NCI-H446 (cell line): ENCODE data around the gene SPAAR.
A peak's percentile ranks its signal among the peaks of the same experiment; 100 is the strongest.
"Not testable (repeated sequence)": the region's sequence is repeated elsewhere in the genome, so short reads cannot be mapped to it uniquely, and the experiment has no call there.

Experiments
- DNase-seq, 2 experiments: peaks; one replicate each; lab custom pipeline; 2025; lab: John Stamatoyannopoulos, UW

Gene SPAAR

DNA sequence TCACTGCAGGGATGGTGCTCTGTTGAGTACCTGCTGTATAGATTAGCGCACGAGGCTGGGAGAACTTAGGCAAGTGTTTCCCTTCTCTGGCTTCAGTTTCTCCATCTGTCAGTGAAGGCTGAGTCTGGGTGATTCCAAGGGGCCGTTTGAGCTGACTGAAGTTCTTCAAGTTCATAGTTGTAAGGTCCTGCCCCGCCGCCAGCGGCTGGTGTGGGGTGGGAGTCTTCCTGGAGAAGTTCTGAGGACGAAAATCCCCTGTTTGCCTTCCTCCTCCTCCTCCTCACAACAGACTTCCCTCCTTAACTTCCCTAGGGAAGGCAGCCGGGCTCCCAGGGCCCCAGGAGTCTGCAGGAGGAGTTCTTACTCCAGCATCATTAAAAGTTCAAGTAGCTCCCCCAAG lies 5.0 kb upstream of the SPAAR start:
- DNase-seq, result peak in 1 of 2 experiments; percentile 25

DNA sequence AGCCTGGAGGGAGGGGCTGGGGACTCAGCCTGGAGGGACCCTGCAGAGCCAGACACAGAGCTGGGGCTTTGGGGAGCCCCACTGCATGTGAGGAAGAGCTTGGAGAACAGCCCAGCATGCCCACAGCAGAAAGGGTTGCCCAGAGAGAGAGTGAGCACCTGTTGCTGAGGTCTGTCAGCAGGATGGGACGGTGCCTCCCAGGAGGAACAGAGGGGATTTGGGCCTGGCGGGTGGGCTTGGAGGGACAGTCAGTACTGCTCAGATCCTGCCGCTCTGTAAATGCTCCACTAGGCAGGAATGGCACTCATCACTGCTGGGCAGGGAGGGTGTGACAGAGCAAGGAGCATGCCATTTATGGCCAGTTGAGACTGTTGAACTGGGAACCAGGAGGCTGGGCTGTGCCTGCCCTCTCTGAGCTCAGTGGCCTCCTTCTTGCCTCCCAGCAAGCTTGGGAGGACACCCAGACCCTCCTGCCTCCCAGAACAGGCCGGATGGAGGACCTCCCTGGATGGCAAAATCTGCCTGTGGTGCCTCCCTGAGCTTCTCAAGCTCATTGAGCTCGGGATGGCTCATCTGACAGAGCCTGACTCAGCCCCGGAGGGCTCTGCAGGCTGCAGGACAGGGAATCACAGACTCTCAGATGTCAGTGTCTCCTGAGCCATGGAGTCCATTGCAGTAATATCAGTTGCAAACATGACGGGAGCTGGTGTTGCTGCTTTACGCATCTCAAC lies 4.1 kb upstream of the SPAAR start:
- DNase-seq, result peak in 1 of 2 experiments; percentile 53

- DNase-seq, result peak; percentile 93 to 97
These were observed 3.2 kb upstream of the SPAAR start, which contains the start of gene HRCT1 for GRCh38 chr9:35905912-35906679. HRCT1 (plus strand) TSS chr9:35906202; CDS start chr9:35906288, 86 bp downstream.

DNA sequence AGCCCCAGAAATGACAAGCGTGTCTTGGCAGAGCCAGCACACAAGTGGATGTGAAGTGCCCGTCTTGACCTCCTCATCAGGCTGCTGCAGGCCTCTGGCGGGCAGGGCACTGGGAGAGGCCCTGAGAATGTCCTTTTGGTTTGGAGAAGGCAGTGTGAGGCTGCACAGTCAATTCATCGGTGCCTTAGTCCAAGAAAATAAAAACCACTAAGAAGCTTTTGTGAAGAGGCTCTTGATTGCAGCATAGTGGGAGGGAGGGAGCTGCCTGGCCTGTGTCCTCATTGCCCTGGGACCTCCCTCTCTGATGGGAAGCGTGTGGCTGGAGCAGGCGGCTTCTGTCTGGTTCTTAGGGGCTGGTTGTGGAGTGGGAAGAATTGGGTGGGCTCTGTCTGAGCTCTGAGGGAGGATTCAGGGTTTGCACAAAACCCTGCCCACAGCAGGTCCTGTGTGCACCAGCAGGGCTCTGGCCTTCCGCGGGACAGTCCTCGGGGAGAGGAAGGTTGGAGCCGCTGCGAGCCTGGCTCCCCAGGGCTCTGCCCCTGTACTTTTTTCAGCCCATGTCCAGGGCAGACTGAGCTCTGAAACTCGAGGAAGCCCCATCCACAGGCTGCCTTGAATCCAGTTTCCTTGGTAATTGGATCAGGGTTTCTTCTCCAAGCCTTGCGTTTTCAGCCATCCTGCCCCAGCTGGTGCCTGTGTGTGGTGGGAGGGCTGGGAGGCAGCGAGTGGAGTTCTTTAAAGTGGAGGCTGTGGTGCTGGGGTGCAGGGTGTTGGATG lies 2.2 kb upstream of the SPAAR start:
- peak; percentile 45 to 65 for DNase-seq

DNA sequence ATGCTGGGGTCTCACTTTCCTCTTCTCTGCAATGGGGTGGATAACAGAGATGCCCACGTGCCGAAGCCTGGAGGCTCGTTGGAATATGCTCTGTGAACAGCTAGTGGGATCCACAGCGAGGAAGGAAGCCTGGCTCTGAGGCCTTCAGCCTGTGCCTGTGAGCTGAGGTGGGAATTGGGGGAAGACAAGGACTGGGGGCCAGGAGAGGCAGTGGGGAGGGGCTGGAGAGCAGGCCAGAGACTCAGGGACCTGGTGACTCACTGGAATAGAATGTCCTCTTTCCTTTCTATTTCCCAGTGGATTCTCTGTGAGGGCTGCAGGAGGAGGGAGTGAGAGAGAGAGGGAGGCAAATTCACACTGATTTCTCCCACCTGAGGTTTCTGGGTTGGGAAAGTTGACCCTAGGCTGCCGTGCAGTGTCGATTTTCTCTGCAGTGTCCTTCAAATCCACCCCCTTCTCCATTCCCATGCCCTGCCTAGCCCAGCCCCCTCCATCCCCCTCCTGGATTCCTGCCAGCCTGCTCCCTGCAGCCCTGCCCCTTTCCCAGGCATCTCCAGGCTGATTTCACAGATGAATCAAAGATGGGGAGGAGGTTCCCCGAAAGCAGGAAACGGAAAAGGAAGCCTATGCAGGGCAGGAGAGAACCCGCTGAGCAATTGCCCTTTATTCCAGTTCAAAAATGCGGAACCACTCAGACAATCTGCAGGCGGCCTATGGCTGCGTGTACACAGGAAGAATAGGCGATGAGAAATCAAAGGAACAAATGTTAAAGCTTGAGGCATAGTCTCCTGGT lies 1.4 kb upstream of the SPAAR start:
- DNase-seq, result peak; percentile 74 to 85

DNA sequence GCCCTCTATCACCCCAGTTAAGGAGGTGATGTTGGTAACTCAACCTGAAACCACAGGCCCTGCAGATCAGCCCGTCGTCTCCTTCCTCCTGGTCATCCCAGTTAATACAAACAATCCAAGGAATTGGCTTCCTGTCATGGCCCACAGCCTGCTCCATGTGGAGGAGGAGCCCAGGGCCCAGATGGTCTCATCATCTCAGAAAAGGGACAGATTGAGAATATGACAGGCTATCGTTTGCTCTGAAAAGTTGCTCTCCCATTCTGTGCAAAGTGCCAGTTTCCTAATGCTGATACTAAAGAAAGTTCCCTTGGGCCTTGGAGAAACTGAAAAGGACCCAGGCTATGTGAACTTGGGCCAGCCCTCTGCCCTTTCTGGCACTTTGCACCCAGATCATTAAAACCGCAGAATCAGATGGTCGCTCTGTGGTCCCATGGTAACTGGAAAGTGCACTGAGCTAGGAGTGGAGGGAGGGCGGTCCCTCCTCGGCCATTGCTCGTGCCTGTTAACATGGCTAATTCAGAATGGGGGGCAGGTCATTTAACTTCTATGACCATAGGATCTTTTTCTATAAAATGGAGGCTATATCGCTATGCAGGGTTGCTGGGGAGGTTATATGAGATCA lies 675 bp upstream of the SPAAR start:
- DNase-seq, result peak; percentile 80 to 87

DNA sequence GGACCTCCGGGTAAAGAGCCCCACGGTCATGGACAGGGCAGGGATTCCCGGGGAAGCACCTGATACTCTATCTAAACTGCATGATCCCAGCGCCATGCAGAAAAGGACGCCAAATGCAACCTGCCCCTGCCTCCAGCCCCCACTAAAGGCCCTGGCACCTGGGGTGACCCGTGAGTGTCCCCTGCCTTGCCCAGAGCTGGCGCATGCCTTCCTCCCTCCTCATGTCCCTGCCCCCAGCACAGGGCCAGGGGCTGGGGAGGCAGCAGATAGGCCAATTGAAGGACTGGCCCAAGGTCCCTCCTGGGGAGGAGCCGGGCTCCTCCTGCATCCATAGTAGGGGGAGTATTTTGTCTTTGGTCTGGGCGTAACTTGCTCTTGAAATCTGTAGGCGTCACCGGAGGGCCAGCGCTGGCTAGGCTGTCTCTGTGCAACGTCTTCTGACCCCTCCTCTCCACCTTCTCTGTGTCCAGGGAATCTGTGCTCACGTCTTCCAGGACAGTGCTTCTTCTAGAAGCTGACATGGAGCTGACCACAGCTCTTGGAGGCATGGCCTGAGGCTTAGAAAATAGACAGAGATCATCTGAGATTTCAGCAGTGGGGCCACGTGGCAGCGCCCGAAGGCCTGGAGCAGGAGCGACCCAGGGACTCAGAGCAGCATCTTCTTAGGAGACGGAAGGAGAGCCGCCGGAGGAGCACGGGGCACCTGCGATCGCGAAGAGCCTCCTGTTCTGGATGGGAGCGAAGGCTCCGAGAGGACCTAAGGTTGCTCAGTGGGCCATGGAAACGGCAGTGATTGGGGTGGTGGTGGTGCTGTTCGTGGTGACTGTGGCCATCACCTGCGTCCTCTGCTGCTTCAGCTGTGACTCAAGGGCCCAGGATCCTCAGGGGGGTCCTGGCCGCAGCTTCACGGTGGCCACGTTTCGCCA lies 660 bp downstream of the SPAAR start:
- DNase-seq, result no peak

GRCh38 chr9:35910613-35911359 lies 1.5 kb downstream of the SPAAR start:
- DNase-seq, result peak; percentile 37 to 80

DNA sequence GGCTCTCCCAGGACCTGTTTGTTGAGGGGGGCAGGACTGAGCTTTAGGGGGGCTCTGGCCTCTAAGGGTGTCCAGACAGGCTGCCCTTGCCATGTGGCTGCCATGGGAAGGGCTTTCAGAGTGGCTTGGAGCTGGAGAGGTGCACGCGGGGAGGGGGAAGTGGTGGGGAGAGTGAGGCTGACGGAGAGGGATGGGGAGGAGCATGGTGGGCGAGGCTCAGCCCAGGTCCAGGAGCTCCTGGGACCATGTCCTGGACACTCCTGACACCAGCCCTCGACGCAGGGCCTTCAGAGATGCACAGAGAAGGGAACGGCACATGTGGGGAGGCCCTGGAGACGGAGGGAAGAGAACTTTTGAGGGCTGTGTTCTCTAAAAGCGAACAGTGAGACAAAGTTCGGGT lies 2.4 kb downstream of the SPAAR start:
- DNase-seq, result peak in 1 of 2 experiments; percentile 9

- DNase-seq, result no peak
These were observed 3.6 kb downstream of the SPAAR start for GRCh38 chr9:35912791-35913400.

DNA sequence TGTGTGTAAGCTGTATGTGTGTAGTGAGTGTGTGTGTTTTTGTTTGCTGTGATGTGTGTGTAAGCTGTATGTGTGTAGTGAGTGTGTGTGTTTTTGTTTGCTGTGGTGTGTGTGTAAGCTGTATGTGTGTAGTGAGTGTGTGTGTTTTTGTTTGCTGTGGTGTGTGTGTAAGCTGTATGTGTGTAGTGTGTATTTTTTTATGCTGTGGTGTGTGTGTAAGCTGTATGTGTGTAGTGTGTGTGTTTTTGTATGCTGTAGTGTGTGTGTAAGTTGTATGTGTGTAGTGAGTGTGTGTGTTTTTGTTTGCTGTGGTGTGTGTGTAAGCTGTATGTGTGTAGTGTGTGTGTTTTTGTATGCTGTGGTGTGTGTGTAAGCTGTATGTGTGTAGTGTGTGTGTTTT lies 4.1 kb downstream of the SPAAR start:
- not testable (repeated sequence) for DNase-seq

DNA sequence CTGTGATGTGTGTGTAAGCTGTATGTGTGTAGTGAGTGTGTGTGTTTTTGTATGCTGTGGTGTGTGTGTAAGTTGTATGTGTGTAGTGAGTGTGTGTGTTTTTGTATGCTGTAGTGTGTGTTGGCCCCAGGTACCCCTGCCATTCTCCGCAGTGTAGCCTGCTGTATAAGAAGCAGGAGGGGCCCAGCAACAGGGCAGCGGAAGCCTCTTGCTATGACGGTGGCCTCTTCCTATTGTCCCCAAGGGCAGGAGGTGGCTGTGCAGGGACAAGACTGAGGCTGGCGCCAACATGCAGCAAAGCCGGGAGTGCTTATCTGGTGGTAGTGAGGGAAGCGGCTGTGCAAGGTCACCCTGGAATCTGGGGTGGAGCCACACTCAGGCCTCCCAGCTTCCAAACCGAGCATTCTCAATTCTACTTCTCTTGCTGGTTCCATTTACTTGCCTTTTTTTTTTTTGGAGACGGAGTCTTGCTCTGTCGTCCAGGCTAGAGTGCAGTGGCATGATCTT lies 5.1 kb downstream of the SPAAR start:
- no peak for DNase-seq

- no peak for DNase-seq
These were observed 6.5 kb downstream of the SPAAR start for GRCh38 chr9:35915681-35916294.

DNA sequence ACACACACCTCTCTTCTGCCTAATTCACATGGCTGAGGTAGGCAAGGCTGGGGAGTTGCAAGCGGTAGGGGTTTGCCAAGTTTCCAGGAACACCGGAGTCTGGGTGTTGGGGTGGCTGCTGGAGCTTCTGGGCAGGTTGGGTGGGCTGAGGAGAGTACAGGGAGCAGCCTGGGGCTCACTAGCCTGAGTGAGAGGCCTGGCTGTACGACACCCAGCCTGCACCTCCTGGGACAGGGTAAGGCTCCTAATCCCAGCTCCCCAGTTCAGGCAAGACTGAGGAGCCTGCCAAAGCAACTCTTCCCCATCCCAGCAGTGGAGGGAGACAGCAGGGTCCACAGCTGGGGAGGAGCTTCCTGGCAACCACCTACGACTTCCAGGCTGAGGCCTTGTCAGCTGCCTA lies 8.0 kb downstream of the SPAAR start:
- peak in 1 of 2 experiments; percentile 22 for DNase-seq

- DNase-seq, result no peak
These were observed 9.5 kb downstream of the SPAAR start for GRCh38 chr9:35918780-35919179.

GRCh38 chr9:35919212-35920008 lies 10.1 kb downstream of the SPAAR start:
- no peak for DNase-seq

GRCh38 chr9:35920051-35920620 lies 10.8 kb downstream of the SPAAR start:
- DNase-seq, result peak in 1 of 2 experiments; percentile 8
